ENCODE results near the gene NCAPG2. TPM values are rescaled to one million over a fixed set of nuclear protein-coding genes. Genes with fewer than 3 reads are reported as not detected.
"Not testable (repeated sequence)": the region's sequence is repeated elsewhere in the genome, so short reads cannot be mapped to it uniquely, and the experiment has no call there.

Gene NCAPG2
- total RNA-seq, 1 donor from 2014 or later = 5.6 TPM

DNA sequence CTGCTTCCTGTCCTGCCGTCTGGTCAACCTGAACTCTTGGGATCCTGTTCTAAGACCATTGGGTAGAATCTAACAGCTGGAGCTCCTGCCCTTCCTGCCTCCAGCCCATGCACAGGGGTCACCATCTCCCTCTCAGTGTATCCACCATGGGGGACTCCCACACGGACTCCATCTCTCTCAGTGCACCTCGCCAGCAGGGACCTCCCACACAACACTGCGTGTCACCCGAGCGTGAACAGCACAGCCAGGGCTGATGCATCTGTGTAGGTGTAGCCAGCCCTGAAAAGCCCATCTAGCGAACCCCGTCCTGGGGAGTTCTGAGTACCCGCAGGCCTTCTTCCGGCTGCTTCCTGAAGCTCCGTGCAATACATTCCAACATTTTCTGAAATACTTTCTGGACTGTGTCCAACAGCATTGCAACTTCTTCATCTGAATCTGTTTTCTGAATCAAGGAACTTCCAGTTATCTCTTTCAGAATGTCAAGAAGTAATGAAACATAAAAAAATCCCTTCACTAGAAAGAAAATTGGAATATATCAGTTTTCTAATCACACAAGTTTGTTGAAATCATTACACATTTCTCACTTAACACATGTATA is 52.5 kb downstream of the NCAPG2 start:
- no peak for ATAC-seq (ENCODE audit: poor library complexity)
- DNase-seq = no peak
- intact Hi-C loops (cut with DNase I) = no loop called here

DNA sequence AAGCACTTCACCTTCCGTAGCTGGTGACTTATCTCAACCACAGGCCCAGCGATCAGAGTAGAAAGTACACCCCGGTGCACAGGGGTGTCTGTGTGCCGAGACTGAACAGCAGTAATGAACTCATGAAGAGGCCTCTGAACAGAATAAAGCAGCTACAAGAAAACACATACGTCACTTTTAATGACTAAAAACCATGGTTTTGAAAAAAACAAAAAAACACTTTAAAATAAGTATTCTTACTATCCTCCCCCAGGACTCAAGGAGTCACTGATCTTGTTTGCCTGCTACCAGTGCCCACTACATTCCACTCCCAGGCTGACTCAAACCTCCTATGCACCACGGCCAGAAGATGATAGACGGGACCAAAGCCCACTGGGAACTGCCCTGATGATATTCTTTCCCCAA is 53.8 kb downstream of the NCAPG2 start:
- DNase-seq (no peak), ATAC-seq (ENCODE audit: poor library complexity) (no peak)
- intact Hi-C loops (cut with DNase I) = no loop called here

DNA sequence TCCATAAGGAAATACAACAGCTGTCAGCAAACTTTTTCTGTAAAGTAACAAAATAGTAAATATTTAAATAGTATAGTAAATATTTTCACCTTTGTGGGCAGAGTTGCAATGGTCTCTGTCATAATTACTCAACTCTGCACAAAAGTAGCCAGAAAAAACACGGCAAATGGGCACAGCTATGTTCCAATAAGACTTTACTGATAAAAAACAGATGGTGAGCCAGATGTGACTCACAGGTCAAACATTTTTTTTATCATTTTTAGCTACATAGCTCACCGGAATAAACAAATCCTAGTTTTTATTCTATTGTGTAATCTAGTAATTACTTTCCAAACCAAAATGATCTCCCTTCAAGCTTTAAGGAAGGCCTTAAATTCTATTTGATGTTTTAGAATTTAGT is 55.3 kb downstream of the NCAPG2 start:
- ATAC-seq (ENCODE audit: poor library complexity) (peak; percentile 64), DNase-seq (no peak)
- intact Hi-C loops (cut with DNase I) = no loop called here

DNA sequence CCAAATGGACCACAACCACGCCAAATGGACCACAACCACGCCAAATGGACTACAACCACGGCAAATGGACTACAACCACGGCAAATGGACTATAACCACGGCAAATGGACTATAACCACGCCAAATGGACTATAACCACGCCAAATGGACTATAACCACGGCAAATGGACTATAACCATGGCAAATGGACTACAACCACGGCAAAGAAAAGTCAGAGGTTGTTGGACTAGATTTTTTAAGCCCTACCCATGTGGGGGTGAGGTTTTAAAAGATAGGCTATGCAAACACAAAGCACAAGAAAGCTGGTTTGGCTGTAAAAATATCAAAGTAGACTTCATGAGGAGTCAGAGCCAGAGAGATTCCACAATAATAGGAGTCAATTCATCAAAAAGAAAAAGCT is 55.8 kb downstream of the NCAPG2 start:
- no peak for ATAC-seq (ENCODE audit: poor library complexity)

DNA sequence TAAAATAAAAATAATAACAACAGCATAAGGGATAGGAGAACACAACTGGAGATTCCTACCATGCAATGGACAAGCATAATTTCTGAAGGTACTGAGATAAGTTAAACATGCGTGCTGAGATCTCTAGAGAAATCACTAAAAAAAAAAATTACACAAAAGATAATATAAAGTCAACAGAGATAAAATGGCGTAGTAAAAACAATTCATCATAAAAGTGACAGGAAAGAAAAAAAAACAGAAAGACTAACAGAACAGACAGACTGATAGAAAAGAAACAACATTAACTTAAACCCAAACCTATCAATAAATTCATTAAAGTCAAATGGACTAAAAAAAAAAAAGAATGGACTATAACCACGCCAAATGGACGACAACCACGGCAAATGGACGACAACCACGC is 56.4 kb downstream of the NCAPG2 start:
- ATAC-seq (ENCODE audit: poor library complexity) = no peak
- intact Hi-C loops (cut with DNase I) = no loop called here
- no peak for DNase-seq

More for the DNA sequence above, 55.8 kb downstream of the NCAPG2 start:
- intact Hi-C loops (cut with DNase I) = no loop called here
- no peak for DNase-seq

DNA sequence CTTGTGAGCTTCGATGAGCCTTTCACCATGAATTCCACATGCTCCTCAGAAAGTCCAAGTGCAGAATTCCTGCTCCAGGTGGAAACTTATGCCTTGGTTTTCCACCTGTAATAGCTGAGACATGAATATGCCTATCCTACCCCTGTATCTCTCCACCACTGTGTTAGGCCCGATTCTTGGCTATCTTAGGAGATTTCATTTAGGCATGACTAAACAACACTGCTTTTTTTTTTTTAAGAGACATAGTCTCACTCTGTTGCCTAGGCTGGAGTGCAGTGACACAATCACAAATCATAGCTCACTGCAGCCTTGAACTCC is 57.2 kb downstream of the NCAPG2 start:
- intact Hi-C loops (cut with DNase I) = no loop called here
- DNase-seq (no peak), ATAC-seq (ENCODE audit: poor library complexity) (no peak)

DNA sequence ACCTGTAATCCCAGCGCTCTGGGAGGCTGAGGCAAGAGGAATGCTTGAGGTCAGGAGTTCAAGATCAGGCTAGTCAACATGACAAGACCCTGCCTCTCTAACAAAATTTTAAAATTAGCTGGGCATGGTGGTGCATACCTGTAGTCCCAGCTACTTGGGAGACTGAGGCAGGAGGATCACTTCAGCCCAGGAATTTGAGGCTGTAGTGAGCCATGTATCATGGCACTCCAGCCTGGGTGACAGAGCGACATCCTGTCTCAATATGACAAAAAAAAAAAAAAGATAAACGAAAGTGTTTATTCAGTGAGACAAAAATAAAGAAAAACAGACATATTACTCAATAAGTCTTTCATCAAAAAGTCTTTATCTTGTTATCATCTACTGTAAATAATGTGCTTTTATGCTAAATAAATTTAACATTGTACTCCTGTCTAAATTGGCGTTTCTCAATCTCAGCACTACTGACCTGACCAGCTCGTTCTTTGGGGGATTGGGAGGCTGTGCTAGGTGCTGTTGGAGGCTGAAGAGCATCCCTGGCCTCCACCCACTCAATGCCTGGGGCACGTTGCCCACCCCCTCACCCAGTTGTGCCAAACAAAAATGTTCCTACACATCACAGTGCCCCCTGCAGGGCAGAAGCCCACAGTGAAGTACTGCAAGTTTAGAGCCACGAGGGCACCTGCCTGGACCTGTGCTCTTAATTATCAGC is 57.7 kb downstream of the NCAPG2 start:
- no peak for DNase-seq
- intact Hi-C loops (cut with DNase I) = no loop called here
- ATAC-seq (ENCODE audit: poor library complexity) = no peak

DNA sequence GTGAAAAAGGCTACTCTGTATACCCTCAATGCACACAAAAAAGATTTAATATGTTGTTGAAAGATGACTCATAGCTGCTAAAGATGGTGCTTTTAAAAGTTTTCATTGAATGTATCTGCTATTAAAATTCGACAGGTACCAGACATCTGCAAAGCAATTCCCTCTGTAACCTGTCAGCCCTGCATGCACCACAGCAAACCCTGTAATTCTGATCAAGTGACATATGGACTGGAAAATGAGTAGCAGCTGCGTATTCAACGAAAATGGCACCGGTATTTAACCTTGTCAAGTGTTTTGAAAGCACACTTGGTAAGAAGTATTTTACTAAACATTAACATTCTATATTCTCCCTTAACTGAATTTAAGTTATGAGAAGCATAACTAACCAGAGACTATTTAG is 58.8 kb downstream of the NCAPG2 start:
- intact Hi-C loops (cut with DNase I) = no loop called here
- ATAC-seq (ENCODE audit: poor library complexity) (no peak), DNase-seq (no peak)

DNA sequence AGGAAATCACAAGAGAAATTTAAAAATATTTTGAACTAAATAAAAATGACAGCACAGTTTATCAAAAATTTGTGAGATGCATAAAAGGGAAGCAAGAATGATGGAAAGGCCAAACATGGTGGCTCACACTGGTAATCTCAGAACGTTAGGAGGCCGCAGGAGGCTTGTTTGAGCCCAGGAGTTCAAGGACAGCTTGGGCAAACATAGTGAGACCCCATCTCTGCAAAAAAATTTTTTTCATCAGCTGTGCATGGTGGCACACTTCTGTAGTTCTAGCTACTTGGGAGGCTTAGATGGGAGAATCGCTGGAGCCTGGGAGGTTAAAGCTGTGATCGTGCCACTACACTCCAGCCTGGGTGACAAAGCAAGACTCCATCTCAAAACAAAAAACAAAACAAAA is 62.5 kb downstream of the NCAPG2 start:
- intact Hi-C loops (cut with DNase I) = no loop called here

DNA sequence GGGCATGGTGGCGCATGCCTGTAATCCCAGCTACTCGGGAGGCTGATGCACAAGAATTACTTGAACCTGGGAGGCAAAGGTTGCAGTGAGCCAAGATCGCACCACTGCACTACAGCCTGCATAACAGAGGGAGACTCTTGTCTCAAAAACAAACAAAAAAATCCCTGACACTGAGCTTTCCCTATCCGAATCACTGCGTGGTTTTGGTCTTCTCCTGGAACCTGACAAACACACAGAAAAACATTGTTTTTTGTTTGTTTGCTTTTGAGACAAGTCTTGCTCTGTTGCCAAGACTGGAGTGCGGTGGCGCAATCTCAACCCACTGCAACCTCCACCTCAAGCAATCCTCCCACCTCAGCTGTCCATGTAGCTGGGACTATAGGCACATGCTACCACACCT is 66.6 kb downstream of the NCAPG2 start:
- DNase-seq (no peak), ATAC-seq (ENCODE audit: poor library complexity) (no peak)
- intact Hi-C loops (cut with DNase I) = no loop called here

More for the DNA sequence above, 62.5 kb downstream of the NCAPG2 start:
- ATAC-seq (ENCODE audit: poor library complexity) = no peak
- no peak for DNase-seq

DNA sequence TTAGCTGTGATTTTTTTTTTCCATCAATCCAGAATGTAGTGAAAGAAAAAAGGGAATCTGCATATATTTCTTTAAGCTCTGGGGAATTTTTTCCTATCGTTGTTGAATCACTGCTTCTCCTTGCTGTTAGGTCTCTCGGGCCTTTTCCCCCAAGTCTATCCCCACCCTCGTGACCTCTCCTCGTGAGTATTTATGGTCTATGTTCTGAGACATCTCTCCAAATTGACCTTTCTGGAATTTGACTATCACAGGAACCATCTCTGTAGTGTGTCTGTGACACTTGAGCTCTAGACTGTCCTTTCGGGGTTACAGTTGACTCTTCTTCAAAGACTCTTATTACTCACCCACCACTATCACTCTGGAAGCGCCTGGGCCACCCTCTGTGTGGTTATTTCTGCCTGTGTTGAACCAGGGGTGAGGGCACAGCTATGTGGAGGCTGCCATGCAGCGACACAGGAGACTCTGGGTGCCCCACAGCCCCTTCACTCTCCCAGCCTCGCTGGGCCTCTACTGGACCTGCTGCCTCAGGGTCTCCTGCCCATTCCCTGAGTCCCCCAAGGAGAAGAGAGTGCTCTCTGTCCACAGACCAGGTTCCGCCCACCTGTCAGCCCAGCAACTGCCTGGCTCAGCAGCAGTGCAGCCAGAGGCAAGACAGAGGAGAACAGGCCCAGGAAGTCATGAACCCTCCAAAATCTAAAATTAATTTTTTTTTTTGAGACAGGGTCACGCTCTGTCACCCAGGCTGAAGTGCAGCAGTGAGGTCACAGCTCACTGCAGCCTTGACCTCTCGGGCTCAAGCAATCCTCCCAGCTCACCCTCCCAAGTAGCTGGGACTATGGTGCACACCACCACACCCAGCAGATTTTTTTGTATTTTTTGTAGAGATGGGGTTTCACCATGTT is 71.3 kb downstream of the NCAPG2 start:
- ATAC-seq (ENCODE audit: poor library complexity) (no peak), DNase-seq (no peak)
- intact Hi-C loops (cut with DNase I) = no loop called here

DNA sequence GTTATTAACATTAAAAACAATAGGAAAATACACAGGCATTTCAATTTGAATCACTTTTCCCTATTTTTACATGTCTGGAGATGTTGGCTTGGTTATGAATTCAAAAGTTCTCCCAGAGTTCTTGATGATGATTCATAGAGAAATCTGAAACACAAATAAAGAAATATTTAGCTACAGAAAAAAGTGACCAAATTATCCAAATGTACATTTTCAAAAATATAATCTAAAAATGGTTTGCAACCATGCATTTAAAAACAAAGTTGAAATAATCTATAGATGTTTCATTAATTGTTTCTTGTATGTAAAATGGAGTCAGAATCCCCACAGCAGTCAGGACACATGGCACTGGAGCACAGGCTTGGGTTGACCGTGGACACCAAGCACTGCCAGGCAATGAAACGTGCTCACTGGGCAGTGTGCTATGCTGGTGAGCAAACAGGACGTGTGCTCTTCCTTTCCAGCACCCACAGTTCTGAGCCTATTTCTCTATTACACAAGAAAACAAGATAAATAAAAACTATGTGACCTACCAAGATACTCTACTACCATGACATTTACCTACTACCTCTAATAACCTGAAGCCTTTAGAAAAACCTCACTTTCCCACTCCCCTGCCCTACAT is 72.9 kb downstream of the NCAPG2 start:
- DNase-seq = no peak
- ATAC-seq (ENCODE audit: poor library complexity) = no peak
- intact Hi-C loops (cut with DNase I) = no loop called here

DNA sequence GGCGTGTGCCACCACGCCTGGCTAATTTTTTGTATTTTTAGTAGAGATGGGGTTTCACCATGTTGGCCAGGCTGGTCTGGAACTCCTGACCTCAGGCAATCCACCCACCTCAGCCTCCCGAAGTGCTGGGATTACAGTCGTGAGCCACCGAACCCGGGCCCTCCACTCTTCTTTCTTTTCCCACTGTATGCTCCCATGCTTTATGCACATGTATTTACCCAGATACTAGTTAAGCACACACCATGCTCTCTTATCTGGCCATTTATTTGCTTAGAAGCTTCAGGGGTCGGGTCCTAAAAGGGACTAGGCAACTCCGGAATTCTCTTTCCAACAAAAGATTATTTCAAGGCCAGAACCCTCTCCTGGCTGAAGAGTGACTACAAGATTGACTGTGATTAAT is 78.3 kb downstream of the NCAPG2 start:
- intact Hi-C loops (cut with DNase I); DNase-seq; ATAC-seq (ENCODE audit: poor library complexity): not testable (repeated sequence)

DNA sequence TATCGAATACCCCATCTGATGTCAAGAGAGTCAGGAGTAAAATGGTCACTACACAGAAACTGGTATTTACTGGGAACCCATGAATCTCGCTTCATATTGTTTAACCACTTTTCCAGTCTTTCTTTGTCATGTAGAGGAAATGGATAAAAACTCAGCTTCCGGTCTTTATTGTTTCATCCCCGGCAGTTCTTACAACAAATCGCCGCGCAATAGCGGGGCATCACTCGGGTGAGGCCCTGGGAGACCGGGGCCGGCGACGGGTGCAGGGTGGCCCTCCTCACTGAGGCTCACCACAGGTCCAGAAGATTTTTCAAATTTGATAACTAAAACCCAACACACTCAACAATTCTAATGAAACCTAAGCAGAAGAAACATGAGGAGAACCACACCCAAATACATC is 81.4 kb downstream of the NCAPG2 start:
- ATAC-seq (ENCODE audit: poor library complexity) = no peak
- DNase-seq = no peak
- intact Hi-C loops (cut with DNase I) = no loop called here

DNA sequence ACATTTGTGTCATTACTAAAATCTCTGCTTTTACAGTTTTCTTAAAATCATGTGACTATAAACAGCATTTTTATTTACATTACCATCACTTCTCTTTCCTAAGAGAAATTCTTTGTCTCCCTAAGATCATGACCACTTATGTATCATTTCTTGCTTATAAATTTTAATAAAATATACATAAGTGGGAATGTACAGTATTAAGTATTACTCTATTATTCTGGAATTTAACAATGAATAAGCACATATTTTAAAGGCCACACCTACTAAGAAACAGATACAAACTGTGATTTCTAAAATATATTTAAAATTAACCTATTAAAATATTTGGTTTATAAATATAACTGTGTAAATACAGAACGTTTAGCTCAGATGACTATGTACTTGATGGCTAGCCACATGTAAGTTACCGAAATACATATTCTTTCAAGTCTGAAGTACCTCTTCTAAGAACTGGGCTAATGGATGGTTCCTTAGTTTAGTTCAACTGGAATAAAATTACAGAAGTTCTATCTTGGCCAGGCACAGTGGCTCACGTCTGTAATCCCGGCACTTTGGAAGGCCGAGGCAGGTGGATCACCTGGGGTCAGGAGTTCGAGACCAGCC is 83.7 kb downstream of the NCAPG2 start:
- DNase-seq (no peak), ATAC-seq (ENCODE audit: poor library complexity) (no peak)
- intact Hi-C loops (cut with DNase I) = no loop called here

DNA sequence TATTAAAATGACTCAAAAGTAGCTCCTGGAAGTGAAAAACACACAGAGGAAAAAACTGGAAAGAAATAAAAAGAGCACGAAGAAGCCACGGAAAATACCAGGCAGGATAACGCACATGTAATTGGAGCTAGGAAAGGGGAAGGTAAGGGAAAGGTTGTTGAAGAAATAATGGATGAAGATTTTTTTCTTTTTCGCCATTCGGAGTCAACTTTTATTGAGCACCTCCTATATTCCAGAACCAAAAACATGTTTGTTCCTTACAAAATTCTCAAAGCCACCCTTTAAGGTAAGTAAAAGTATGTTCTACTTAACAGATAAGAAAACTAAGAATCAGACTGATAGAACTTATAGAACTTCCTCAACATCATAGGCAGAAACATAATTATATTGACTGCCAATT is 84.2 kb downstream of the NCAPG2 start:
- intact Hi-C loops (cut with DNase I) = no loop called here
- DNase-seq (no peak), ATAC-seq (ENCODE audit: poor library complexity) (no peak)

DNA sequence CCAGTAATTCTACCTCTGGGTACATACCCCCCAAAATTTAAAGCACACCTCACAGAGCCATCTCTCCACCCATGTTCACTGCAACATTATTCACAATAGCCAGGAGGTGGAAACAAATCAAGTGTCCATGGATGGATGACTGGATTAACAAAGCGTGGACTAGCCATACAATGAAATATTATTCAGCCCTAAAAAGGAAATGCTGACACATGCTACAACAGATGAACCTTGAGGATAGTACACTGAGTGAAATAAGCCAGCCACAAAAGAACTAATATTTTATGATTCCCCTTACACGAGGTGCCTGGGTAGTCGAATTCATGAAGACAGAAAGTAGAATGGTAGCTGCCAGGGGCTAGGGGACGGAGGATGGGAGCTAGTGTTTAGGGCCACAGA is 85.9 kb downstream of the NCAPG2 start:
- ATAC-seq (ENCODE audit: poor library complexity) (no peak), DNase-seq (no peak)
- intact Hi-C loops (cut with DNase I) = no loop called here

DNA sequence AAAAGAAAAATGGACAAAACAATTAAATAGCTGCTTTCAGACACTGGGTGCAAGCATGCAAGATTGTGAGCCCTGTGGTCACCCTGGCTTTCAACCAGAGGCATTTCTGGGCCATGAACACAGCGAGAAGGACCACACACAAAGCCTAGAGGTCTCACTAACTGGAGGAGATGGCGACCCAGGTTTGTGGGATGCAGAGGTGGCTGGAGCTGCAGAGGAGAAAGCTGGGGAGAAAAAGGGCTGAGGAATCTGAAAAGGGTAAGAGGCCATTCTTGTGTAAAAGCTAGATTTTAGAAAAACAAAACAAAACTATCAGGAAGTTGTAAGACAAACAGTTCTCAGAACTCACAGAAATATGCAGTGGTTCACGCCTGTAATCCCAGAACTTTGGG is 86.9 kb downstream of the NCAPG2 start:
- DNase-seq = no peak
- intact Hi-C loops (cut with DNase I) = no loop called here
- no peak for ATAC-seq (ENCODE audit: poor library complexity)

DNA sequence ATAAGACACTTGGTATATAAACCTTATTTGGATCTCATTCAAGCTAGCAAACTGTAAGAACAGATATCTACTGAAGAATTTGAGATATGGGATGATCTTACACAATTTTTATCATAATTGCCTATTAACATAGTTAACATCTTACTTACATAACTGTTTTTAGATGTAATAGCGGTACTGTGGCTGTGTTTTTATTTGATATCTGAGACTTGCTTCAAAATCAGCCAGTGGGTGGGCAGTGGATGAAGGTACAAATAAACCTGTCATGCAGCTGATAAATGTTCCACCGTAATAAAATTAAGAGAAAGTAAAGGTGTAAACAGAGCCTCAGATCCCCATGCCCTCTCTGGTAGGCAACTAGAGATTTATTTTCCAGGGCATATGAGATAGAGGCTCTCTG is 88.6 kb downstream of the NCAPG2 start:
- DNase-seq (no peak), ATAC-seq (ENCODE audit: poor library complexity) (no peak)
- intact Hi-C loops (cut with DNase I) = no loop called here

Data from Right ventricle myocardium superior (tissue), 1 donor.